MV-4-11 (cell line): ENCODE data around the gene PRM2.

ENCODE experiments used
- DNase-seq: peaks from one replicate; lab custom pipeline; 2025; lab: John Stamatoyannopoulos, UW

PRM2 gene

DNA sequence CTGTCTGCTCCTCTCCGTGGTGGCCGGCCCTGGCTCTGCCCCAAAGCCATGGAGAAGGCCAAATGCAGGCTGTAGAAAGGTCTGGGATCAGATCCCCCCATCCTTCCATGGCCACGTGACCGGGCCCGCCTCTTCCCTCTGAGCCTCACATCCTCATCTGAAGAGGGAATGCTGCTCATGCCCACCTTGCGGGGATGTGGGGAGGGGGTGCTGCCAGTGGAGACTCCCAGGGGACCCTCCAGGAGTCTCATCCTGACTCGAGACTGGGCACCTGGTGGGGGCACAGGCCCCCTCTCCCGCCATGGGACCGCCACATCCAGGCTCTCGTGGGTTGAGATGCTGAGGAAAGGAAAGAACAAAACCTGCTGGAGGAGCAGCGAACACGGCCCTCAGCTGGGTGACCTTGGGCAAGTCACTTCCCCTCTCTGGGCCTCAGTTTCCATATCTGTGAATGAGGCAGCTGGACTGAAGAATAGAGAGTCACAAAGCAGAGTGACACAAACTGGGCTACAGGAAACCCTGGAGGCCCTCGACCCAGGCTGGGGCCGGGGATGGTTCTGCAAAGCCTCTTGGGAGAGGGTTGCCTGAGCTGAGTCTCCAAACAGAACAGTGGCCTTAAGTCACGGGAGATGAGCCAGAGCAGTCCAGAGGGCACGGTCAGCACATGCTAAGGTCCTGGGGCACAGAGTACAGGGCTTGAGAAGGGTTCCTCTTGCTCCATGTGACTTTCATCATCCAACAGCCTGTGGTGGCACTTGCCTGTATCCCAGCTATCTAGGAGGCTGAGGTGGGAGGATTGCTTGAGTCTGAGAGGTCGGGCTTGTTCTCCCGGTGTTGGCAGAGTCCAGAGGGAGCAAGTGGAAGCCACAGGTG lies 50.4 kb downstream of the PRM2 start:
- peak; percentile 14 for DNase-seq
